HUES48 (cell line): Measurements from ENCODE around the gene NFATC3.

ENCODE experiments used
- H3K27ac ChIP-seq: one replicate; pipeline ENCODE4 v1.7.0; 2013; ENCODE audit warnings: low read depth, low read length, inconsistent platforms
- H3K27me3 ChIP-seq: 2 replicates; pipeline ENCODE4 v1.6.1; 2013; ENCODE audit warnings: mild to moderate bottlenecking, low read length; ENCODE audit not compliant: control insufficient read depth, insufficient read depth
- H3K36me3 ChIP-seq: 2 replicates; pipeline ENCODE4 v1.6.1; 2013; ENCODE audit warnings: low read length; ENCODE audit not compliant: control insufficient read depth, insufficient read depth
- H3K4me1 ChIP-seq: 2 replicates; pipeline ENCODE4 v1.6.1; 2013; ENCODE audit warnings: mild to moderate bottlenecking, low read length; ENCODE audit not compliant: control insufficient read depth, insufficient read depth
- H3K4me3 ChIP-seq: 2 replicates; pipeline ENCODE4 v1.5.1; 2013; ENCODE audit warnings: mild to moderate bottlenecking, low read depth, low read length
- H3K9ac ChIP-seq: 2 replicates; pipeline ENCODE4 v1.6.1; 2013; ENCODE audit warnings: mild to moderate bottlenecking, low read depth, low read length, moderate library complexity
- H3K9me3 ChIP-seq: 2 replicates; pipeline ENCODE4 v1.6.1; 2013; ENCODE audit warnings: low read length; ENCODE audit not compliant: control insufficient read depth, insufficient read depth

NFATC3 gene

GRCh38 chr16:68085259-68086071, at the start of gene NFATC3:
NFATC3 (plus strand) TSS chr16:68085370; CDS start chr16:68085682, 312 bp downstream.
- peak within 1 kb of the TSS; percentile 95 for H3K27ac ChIP-seq
- H3K4me1 ChIP-seq: peaks cover 6% of the 10 kb centered on the region; the same call in 1 of the 2 replicates

GRCh38 chr16:68037841-68038597, 47.2 kb upstream of the NFATC3 start:
- H3K27me3 ChIP-seq: no peaks in the 10 kb centered on the region
- no peaks in the 10 kb centered on the region for H3K9me3 ChIP-seq
- no peak overlapping the region for H3K27ac ChIP-seq
- no peak overlapping the region for H3K4me3 ChIP-seq
- no peak overlapping the region for H3K9ac ChIP-seq
- no peaks in the 10 kb centered on the region for H3K4me1 ChIP-seq
- peaks cover 21% of the 10 kb centered on the region for H3K36me3 ChIP-seq

More at GRCh38 chr16:68085259-68086071, at the start of gene NFATC3:
- peak within 1 kb of the TSS; percentile 89 for H3K9ac ChIP-seq
- H3K4me3 ChIP-seq: peak within 1 kb of the TSS; percentile 100
- H3K36me3 ChIP-seq: no peaks in the 10 kb centered on the region
- no peaks in the 10 kb centered on the region for H3K9me3 ChIP-seq
- H3K27me3 ChIP-seq: no peaks in the 10 kb centered on the region

- H3K27ac ChIP-seq: no peak overlapping the region
- H3K4me3 ChIP-seq: no peak overlapping the region
- H3K4me1 ChIP-seq: no peaks in the 10 kb centered on the region
- H3K9me3 ChIP-seq: no peaks in the 10 kb centered on the region
- no peak overlapping the region for H3K9ac ChIP-seq
- H3K36me3 ChIP-seq: peaks cover 21% of the 10 kb centered on the region
- H3K27me3 ChIP-seq: no peaks in the 10 kb centered on the region
Measured at GRCh38 chr16:68040506-68041288, 44.5 kb upstream of the NFATC3 start.

- Histone ChIP-seq H3K4me1 (no peaks in the 10 kb centered on the region), H3K9me3 (no peaks in the 10 kb centered on the region), H3K36me3 (peaks cover 21% of the 10 kb centered on the region), H3K4me3 (no peak overlapping the region), H3K27me3 (no peaks in the 10 kb centered on the region), H3K27ac (no peak overlapping the region), H3K9ac (no peak overlapping the region)
Measured at GRCh38 chr16:68041783-68042182, 43.4 kb upstream of the NFATC3 start.

- H3K27me3 ChIP-seq: no peaks in the 10 kb centered on the region
- H3K9me3 ChIP-seq: no peaks in the 10 kb centered on the region
- H3K36me3 ChIP-seq: peaks cover 37% of the 10 kb centered on the region
Measured at GRCh38 chr16:68046106-68046505, 39.1 kb upstream of the NFATC3 start.

GRCh38 chr16:68047987-68048386, 37.2 kb upstream of the NFATC3 start:
- Histone ChIP-seq H3K27me3 (no peaks in the 10 kb centered on the region), H3K36me3 (peaks cover 36% of the 10 kb centered on the region), H3K4me1 (no peaks in the 10 kb centered on the region), H3K9ac (no peak overlapping the region), H3K4me3 (no peak overlapping the region), H3K9me3 (no peaks in the 10 kb centered on the region), H3K27ac (no peak overlapping the region)

More at GRCh38 chr16:68046106-68046505, 39.1 kb upstream of the NFATC3 start:
- Histone ChIP-seq H3K4me3 (no peak overlapping the region), H3K4me1 (no peaks in the 10 kb centered on the region), H3K27ac (no peak overlapping the region), H3K9ac (no peak overlapping the region)

GRCh38 chr16:68049449-68049848, 35.7 kb upstream of the NFATC3 start:
- Histone ChIP-seq H3K4me3 (no peak overlapping the region), H3K36me3 (peaks cover 50% of the 10 kb centered on the region), H3K9ac (no peak overlapping the region), H3K9me3 (no peaks in the 10 kb centered on the region), H3K4me1 (no peaks in the 10 kb centered on the region), H3K27me3 (no peaks in the 10 kb centered on the region), H3K27ac (no peak overlapping the region)

- H3K27ac ChIP-seq: no peak overlapping the region
- H3K9ac ChIP-seq: no peak overlapping the region
- H3K9me3 ChIP-seq: no peaks in the 10 kb centered on the region
- H3K27me3 ChIP-seq: no peaks in the 10 kb centered on the region
- H3K36me3 ChIP-seq: peaks cover 61% of the 10 kb centered on the region
- no peaks in the 10 kb centered on the region for H3K4me1 ChIP-seq
- H3K4me3 ChIP-seq: no peak overlapping the region
Measured at GRCh38 chr16:68055395-68055794, 29.8 kb upstream of the NFATC3 start.

- Histone ChIP-seq H3K4me1 (no peaks in the 10 kb centered on the region), H3K36me3 (peaks cover 50% of the 10 kb centered on the region), H3K27ac (no peak overlapping the region), H3K9ac (no peak overlapping the region), H3K27me3 (no peaks in the 10 kb centered on the region), H3K9me3 (no peaks in the 10 kb centered on the region), H3K4me3 (no peak overlapping the region)
Measured at GRCh38 chr16:68059804-68060203, 25.4 kb upstream of the NFATC3 start.

- Histone ChIP-seq H3K27ac (no peak overlapping the region), H3K4me1 (no peaks in the 10 kb centered on the region), H3K9ac (no peak overlapping the region), H3K27me3 (no peaks in the 10 kb centered on the region), H3K4me3 (no peak overlapping the region), H3K9me3 (no peaks in the 10 kb centered on the region), H3K36me3 (peaks cover 44% of the 10 kb centered on the region)
Measured at GRCh38 chr16:68061396-68061795, 23.8 kb upstream of the NFATC3 start.
